KG1 (cell line): ENCODE measurements around the gene C11orf91.
"Not testable (repeated sequence)": the region's sequence is repeated elsewhere in the genome, so short reads cannot be mapped to it uniquely, and the experiment has no call there.

Experiments
- DNase-seq: peaks from one replicate; lab custom pipeline; 2025; lab: John Stamatoyannopoulos, UW

Gene C11orf91

DNA sequence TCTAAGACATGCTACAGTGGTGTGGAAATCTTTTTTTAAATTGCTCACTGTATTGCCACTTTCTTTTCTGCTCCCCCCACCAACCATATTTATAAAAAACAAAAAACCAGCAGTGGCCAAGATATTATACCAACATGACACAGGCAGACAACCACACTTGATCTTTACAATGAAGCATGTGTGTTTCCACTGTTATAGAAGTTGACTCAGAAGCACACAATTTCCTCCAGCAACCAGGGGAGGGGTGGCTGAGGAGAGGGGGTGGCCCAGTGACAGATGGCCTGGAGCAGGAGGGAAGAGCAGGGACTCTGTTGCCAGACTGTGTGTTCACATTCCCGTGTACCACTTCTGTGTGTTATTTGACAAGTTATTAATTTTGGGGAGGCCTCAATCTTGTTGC, 20.8 kb upstream of the C11orf91 start:
- no peak for DNase-seq

DNA sequence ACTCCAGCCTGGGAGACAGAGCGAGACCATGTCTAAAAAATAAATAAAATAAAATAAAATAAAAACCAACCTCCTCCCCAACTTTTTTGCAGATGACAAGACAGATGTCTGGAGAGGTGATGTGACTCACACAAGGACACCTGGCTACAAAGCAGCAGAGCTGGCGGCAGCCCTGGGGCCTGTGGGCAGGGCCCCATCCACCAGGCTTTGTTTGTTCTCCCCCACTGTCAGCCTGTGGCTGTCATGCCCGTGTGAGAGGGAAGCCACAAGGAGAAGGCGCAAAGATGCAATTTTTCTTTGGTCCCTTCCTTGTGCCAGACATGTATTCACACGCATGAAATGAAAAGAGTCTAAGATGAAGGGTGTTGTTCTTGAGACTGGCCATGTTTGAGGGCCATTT, 19.0 kb upstream of the C11orf91 start:
- no peak for DNase-seq

DNA sequence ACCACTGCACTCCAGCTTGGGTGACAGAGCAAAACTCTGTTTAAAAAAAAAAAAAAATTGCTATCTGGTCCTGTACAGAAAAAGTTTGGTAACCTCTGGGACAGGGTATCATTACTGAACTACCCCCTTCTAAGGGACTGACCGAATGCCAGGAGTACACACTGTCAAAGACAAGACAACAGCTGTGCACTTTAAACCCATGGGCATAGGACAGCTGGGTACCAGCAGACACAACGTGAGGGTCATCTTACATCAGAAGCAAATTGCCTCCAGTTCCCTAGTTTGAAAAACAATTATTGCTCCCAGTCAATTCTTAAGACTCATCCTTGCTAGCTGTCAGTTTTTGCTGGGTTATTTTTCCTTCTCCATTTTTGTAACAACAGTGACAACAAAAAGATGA, 17.8 kb upstream of the C11orf91 start:
- no peak for DNase-seq

DNA sequence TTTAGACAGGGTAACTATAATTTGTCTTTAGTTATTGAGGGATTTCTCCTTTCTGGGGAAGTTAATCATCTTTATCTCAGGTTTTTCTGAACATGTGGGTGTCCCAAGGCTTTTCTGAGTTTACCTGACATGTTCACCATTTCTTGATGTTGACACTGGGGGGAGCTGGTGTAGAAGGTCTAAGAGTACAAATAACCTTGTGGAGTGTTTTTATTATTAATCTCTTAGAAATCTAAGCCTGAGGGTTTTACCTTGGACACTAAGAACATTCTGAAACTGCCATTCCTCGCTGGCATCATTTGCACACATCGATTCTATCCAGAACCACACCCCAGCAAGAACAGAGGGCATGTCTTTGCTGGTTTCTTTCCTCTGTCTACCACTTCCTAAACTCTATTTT, 15.6 kb upstream of the C11orf91 start:
- DNase-seq = no peak

DNA sequence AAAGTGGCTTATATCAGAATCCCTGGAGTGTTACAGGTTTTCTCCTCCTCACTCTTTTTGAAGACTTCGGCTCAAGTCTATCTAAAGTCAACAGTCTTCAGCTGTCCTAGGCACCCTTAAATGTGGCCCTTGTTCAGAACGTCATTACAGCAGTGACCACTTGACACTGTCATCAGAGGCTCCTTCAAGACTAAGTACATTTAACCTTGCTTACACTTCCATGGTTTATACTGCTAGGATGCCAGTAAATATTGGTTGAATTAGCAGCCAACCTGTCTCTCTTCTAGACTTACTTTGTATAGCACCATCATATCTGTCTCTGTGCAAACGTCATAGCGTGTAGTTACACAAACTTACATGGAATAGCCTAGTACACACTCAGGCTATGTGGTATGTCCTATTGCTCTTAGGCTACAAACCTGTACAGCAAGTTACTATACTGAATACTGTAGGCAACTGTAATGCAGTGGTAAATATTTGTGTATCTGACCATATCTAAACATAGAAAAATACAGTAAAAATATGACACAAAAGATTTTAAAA, 13.3 kb upstream of the C11orf91 start:
- DNase-seq = no peak

DNA sequence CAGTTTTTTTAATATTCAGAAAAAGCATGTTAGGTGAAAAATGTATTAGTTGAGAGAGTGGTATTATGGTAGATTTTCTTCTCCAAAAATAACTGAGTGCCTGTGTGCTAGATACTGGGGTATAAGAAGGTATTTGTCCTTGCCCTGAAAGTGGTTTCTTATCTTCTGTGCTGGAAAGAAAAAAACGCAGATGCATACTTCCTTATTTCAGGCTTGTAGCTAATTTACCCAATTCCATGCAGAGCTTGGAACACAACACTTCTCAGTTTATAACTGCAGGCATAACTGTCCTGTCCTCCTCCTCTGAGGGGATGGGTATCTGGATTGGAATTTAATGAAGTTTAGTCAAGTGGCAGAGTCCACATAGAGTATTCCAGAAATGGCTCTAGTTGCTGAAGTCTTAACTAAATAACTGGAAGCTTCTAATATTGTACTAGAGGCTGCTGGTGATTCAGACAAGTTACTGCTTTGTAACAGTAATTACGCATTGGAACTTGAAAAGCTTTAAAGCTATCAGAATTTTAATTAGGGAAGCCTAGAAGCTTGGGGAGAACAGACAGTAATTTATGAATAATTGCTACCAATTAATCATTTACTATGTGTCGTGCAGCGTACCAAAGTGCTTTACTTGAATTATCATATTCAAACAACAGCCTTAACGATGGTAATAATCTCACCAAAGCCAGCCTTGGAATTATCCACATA, 12.7 kb upstream of the C11orf91 start:
- no peak for DNase-seq

DNA sequence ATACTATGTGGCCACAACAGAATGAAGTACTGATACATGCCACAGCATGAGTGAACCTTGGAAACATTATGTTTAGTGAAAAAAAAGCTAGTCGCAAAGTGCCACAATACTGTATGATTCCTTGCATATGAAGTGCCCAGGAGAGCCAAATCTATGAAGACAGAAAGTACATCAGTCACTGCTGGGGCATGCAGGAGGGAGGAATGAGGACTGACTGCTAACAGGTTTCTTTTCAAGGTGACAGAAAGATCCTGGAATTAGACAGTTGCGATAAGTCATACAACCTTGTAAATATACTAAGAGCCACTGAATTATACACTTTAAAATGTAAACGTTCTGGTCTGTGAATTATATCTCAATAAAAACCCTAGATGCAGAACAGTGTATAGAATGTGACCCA, 11.8 kb upstream of the C11orf91 start:
- no peak for DNase-seq

DNA sequence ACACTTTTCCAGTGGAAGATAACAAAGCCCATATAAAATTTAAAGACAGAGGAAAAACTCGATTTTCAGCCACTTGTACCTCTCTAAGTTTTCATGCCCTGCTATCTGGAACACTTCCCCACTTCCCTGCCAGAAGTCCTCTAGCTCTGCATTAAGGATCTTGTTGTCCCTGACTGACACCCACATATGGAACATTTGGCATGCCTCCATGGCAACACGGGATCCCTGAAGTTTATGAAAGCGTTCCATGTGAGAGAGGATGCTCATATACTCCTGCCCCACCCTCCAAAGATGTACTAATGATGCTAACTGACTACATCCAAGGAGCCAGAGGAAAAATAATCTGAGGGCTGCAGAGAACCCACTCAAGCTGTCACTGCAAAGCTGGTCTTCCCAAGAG, 8.8 kb upstream of the C11orf91 start:
- DNase-seq = no peak

DNA sequence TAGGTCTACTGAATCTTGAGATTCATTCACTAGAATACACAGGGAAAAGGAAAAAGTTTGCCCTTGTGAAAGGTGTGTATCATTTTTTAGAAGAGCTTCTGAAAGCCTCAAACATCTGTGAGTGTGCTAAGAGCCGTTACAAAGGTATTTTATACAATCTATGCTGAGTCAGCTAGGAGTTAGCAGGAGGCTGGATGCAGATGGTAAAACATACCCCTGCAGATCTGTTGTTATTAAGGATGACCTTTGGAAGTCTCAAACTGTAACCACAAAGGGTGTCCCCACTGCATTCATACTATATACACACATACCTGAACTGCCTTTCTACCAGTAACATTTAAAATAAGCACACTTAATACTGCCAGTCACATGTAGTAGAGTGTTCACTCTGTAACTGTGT, 8.4 kb upstream of the C11orf91 start:
- no peak for DNase-seq

DNA sequence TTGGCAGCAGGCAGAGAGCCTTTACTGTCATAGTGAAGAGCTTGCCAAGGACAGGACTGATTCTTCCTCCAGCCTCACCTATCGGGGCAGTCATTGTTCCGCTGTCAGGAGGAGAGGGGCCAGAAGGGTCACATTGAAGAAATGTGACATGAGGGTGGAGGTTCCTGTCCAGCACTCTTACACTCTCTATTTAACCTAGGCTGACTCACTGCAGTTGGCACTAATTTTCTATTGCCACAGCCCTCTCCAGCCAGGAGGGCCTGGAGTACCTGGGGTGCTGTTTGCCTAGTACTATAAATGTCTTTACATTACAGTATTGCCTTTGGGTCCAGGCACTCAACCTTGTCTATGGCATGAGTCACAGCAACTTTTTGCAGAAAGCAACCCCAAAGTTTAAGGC, 7.2 kb upstream of the C11orf91 start:
- DNase-seq = not testable (repeated sequence)

DNA sequence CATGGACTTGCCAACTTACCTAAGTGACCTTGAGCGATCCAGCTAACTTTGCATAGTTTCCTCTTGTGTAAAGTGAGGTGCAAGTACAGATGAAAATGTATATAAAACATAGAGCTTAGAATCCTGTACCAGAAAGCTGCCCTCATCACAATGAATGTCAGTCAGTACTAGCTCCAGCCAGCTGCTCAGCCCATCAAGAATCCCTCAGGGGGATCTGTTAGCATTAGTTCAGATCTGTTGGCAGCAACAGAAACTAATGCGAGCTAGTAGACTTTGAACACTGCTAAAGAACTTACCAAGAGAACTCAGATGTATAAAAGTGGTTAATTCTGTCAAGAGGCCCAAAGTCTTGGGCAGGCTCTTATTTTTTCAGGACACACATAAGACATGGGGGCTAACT, 6.3 kb upstream of the C11orf91 start:
- no peak for DNase-seq

DNA sequence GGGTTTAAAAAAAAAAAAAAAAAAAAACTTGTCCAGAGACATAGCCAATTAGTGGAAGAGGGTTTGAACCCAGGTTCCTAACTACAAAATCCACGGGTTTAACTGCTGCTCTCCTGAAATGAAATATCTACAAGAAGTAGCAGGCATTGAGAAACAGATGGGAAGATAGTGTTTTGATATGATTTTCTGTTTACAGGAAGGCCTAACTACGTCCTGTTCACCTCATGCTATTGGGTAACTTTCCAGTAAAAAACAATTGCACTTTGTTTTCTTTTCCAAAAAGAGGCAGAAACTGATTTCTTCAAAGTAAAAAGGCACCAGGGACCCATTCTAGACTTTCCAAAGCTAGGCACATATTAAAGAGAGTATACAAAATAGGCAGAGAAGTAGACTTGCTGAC, 5.9 kb upstream of the C11orf91 start:
- no peak for DNase-seq

DNA sequence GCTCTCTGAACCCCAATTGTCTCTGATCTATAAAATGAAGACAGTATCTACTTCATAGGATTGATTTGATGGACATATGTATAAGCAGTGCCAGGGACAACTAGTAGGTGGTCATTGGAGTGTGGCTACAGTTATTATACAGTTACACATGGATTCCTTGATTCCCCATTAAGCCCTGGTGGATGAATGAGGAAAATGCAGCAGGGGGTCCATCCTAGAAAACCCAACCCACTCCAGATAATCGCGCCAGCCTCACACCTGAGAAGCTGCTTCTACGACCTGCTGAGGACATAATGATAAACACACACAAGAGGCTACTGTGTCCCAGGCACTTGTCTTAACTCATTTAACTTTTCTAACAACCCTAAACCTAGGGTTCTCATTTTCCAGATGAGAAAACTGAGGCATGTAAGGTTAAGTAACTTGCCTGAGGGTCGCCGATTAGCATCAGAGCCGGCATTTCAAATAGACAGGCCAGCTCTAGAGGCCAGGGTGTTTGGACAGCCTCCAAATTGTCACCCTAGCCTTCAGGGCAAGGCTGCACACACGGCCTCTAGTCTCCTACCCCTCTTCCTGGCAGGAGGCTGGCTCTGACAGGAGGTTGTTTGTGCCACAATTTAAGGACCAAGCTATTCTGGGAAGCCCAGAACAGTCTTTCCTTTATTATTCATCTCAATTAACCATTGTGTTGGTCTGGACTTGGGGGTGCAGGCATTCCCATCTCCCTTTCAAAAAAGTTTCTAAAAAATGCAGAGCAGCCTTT, 3.8 kb upstream of the C11orf91 start:
- no peak for DNase-seq

DNA sequence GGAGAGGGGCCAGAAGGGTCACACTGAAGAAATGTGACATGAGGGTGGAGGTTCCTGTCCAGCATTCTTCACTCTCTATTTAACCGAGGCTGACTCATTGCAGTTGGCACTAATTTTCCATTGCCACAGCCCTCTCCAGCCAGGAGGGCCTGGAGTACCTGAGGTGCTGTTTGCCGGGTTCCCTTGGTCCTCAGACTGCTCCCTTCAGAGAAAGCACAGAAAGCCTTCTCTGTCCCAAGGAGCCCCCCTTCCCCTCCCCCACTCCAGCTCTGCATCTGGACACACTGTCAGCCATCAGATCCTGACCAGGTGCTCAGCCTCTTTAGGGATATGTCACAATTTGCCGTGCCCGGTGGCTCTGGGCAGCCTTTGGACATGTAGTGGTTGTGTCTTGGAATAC, 3.2 kb upstream of the C11orf91 start:
- DNase-seq = no peak

DNA sequence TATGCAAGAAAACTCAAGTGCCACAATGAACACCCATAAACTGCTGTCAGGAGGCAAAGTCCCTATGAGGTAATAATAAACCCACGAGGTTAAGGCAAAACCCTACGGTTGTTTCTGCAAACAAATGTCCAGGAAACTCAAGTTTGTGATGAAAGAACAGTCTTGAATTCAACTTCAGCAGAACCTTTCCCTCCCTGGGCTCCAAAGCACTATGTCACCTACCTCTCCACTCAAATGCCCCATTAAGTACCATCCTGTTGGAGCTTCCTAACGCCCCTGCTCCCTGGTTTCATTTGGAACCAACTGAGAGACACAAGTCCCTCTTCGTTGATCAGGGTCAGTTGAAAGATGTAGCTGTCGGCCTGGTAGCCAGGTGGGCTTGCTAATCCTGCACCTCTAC, 2.6 kb upstream of the C11orf91 start:
- no peak for DNase-seq

DNA sequence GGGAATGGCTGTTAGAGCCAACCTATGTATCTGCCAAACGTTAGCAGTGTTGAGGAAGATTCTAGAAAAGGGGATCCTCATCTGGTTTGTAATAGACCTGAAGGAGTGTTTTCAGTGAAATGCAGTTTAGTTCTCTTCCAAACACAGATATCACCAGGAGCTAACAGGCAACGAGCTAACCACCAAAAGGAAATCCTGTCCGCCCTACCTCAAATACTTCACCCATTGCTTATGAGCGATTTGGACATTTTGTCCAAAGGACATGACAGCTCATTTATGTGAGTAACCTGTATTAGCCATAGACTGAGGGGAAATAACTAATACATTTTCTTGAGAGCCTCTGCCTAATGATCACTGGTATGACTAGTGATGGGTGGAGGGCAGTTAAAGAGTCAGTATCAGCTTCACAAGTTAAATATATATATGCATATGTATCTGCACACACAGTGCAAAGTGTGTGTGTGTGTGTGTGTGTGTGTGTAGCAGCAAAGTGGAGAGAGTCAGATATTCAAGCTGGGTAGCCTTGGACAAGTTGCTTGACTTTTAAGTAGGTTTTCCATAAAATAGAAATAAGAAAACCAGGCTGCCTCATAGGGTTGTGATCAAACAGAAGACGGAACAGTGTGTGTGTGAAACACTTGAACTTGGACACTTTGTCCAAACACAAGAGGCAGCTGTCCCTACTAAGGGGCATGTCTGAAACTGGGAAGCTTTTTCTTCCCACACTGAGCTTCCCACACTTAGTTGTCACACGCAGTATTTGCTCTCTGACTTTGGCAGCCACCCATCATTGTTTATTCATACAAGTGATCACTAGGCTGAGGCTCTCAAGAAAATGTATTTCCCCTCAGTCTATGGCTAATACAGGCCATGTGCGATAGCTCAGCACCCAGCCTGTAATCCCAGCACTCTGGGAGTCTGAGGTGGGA, 940 bp upstream of the C11orf91 start:
- DNase-seq = no peak

DNA sequence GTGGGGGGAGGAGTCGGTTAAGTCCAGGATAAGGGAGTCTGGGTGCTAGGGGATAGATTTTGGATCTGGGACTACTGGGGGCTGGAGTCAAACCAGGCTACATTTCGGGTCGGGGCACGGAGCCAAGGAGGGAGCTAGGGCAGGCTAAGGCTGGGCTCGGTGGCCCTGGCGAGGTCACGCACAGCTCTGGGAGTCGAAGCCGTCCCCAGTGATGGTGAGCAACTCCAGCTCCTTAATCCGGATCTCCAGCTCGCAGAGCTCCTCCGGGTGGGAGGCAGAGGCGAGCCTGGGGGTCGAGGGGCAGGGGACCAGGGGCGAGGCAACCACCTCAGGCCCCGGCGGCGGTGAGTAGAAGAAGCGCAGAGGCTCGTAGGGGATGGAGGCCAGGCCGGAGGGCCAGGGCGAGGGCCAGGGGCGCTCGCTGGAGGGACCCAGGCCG, 544 bp downstream of the C11orf91 start:
- DNase-seq = no peak

DNA sequence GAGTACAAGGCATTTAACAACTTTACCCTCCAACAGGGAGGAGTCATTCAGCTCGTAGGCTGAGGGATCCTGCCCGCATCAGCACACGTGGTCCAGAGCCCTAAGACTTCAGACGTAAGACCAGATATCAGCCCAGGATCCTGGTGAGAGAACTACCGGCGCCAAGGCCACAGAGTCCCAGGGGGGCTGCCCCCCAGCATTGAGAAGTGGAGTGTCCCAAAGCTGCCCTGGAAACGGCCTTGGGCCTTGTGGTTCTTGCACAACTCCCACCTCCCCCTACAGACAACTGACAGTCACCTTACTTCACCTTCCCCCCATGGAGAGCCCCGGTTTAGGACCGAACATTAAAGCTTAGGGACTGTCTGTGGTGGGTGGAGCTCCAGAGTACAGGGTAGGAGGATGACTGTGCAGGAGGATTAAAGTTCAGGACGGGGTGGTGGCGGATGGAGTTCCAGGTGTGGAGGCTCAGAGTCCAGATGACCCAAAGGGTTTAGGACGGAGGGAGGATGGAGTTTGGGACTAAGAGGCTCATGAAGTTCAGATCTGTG, 1.0 kb downstream of the C11orf91 start:
- no peak for DNase-seq

DNA sequence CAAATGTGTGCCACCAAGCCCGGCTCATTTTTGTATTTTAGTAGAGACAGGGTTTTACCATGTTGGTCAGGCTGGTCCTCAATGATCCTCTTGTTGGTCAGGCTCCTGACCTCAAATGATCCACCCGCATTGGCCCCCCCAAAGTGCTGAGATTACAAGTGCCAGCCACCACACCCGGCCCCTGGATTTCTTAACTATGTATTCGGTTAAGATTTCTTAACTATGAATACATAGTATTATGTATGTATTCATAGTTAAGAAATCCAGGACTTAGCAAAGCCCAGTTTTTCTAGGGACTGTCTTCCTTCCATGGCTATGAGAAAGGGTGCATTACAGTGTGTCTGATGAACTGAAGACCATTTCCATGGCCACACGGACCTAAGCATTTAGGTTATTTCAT, 1.7 kb downstream of the C11orf91 start:
- DNase-seq = no peak

DNA sequence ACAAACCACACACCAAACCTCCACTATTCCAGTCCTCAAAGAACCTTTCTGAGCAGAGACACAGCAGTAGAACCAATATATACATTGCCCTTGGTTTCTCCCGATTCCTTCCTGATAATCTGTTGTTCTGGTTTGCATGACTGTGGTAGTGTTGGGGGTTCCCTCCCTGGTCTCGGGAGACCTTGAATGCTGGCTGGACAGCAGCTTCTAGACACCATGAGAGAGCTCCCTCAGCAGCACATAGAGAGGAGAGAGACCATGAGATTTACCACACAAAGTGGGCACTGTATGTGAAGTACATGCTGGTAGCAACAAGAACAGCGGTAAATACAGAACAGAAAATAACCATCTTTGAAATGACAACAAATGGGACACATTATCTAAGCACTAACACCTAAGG, 2.6 kb downstream of the C11orf91 start:
- no peak for DNase-seq

DNA sequence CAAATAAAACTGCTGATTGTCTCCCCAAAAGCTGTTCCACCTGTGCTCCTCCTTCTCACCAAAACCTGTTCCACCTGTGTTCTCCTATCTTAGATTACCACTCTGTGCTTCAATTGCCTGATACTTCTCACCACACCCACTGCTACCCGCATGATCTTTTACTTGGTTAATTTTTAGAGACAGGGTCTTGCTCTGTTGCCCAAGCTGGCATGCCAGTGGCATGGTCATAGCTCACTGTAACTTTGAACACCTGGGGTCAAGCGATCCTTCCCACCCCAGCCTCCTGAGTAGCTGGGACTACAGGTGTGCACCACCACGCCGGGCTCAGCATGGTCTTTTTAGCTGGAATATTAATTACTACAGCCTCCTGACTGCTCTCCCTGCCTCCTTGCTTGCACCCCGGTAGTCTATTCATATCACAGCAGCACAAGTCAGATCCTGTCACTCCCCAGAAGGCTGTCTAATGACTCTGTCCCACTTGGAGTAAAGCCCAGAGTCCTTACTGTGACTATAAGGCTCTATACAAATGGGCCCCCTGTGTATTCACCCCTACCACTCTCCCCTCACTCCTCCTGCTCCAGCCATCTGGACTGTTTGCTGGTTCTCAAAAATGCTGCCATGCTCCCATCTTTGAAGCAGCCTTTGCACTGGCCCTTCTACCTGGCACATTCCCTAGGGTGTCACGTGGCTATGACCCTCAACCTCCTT, 3.5 kb downstream of the C11orf91 start:
- DNase-seq = no peak
